ENCODE results near the gene BTBD2.

The BTBD2 gene

DNA sequence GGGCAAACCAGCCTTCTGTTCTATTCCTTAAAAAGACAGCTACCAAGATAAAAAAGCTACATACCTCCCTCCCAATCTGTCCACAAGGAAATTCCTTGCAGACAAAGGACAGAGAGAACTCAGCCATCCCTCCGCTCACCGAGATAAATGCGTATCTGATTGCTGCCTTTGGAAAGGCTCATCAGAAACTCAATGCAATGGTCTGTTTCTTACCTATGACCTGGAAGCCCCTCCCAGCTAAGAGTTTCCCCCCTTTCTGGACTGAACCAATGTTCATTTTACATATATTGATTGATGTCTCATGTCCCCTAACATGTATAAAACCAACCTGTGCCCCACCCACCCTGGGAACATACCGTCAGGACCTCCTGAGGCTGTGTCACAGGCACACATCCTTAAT is 11.6 kb downstream of the BTBD2 start:
- no peak for ATAC-seq

DNA sequence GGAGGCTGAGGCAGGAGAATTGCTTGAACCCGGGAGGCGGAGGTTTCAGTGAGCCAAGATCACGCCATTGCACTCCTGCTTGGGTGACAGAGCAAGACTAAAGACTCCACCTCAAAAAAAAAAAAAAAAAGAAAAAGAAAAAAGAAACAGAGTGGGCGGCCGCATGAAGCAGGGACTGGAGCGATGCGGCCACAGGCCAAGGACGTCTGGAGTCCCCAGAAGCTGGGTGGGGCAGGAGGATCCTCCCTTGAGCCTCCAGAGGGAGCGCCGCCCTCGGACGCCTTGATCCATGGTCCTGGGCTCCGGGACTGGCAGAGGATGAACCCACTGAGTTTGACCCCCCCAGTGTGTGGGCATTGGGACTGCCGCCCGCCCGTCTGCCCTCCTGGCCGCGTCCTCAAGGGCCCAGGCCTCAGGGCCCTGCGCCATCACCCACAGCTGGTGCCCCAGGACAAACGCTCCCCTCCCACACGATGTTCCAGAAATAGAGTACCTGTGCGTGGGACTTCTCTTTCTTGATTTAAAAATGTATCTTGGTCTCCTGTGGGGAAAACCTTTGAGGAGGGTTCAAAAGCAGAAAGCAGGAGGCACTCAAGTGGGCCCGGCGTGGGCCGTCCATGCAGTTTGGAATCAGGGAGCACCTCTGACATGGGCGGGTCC is 15.5 kb downstream of the BTBD2 start:
- no peak for ATAC-seq
- TF ChIP-seq OSR1 (CRISPR knock-in tag; IDR thresholded peaks at IDR 0.05) (no peak), CSDC2 (CRISPR knock-in tag; IDR thresholded peaks at IDR 0.05) (no peak), ZNF8 (CRISPR knock-in tag; IDR thresholded peaks at IDR 0.05) (no peak), BACH2 (CRISPR knock-in tag; IDR thresholded peaks at IDR 0.05; ENCODE audit: borderline replicate concordance) (no peak), ARNTL (CRISPR knock-in tag; IDR thresholded peaks at IDR 0.05; ENCODE audit: borderline replicate concordance, low read depth) (no peak), ZC3H10 (CRISPR knock-in tag; IDR thresholded peaks at IDR 0.05) (no peak), TCF4 (CRISPR knock-in tag; IDR thresholded peaks at IDR 0.05; ENCODE audit: borderline replicate concordance) (no peak), ZNF565 (CRISPR knock-in tag; conservative IDR thresholded peaks at IDR 0.05; ENCODE audit: low read depth) (no peak), PPARA (CRISPR knock-in tag; IDR thresholded peaks at IDR 0.05; ENCODE audit: borderline replicate concordance) (no peak), GLIS3 (CRISPR knock-in tag; IDR thresholded peaks at IDR 0.05) (no peak), ZNF70 (CRISPR knock-in tag; IDR thresholded peaks at IDR 0.05) (no peak), ZFP3 (CRISPR knock-in tag; IDR thresholded peaks at IDR 0.05) (no peak), ESRRG (CRISPR knock-in tag; IDR thresholded peaks at IDR 0.05) (no peak), ZFP30 (CRISPR knock-in tag; IDR thresholded peaks at IDR 0.05) (no peak)
- TF ChIP-seq, protein P1, sequence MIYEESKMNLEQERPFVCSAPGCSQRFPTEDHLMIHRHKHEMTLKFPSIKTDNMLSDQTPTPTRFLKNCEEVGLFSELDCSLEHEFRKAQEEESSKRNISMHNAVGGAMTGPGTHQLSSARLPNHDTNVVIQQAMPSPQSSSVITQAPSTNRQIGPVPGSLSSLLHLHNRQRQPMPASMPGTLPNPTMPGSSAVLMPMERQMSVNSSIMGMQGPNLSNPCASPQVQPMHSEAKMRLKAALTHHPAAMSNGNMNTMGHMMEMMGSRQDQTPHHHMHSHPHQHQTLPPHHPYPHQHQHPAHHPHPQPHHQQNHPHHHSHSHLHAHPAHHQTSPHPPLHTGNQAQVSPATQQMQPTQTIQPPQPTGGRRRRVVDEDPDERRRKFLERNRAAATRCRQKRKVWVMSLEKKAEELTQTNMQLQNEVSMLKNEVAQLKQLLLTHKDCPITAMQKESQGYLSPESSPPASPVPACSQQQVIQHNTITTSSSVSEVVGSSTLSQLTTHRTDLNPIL (CRISPR knock-in tag; IDR thresholded peaks at IDR 0.05; ENCODE audit: low read depth), result no peak
- TF ChIP-seq, protein P2, sequence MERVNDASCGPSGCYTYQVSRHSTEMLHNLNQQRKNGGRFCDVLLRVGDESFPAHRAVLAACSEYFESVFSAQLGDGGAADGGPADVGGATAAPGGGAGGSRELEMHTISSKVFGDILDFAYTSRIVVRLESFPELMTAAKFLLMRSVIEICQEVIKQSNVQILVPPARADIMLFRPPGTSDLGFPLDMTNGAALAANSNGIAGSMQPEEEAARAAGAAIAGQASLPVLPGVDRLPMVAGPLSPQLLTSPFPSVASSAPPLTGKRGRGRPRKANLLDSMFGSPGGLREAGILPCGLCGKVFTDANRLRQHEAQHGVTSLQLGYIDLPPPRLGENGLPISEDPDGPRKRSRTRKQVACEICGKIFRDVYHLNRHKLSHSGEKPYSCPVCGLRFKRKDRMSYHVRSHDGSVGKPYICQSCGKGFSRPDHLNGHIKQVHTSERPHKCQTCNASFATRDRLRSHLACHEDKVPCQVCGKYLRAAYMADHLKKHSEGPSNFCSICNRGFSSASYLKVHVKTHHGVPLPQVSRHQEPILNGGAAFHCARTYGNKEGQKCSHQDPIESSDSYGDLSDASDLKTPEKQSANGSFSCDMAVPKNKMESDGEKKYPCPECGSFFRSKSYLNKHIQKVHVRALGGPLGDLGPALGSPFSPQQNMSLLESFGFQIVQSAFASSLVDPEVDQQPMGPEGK (CRISPR knock-in tag; IDR thresholded peaks at IDR 0.05; ENCODE audit: borderline replicate concordance), result no peak
- TF ChIP-seq, protein P3, sequence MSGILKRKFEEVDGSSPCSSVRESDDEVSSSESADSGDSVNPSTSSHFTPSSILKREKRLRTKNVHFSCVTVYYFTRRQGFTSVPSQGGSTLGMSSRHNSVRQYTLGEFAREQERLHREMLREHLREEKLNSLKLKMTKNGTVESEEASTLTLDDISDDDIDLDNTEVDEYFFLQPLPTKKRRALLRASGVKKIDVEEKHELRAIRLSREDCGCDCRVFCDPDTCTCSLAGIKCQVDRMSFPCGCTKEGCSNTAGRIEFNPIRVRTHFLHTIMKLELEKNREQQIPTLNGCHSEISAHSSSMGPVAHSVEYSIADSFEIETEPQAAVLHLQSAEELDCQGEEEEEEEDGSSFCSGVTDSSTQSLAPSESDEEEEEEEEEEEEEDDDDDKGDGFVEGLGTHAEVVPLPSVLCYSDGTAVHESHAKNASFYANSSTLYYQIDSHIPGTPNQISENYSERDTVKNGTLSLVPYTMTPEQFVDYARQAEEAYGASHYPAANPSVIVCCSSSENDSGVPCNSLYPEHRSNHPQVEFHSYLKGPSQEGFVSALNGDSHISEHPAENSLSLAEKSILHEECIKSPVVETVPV (CRISPR knock-in tag; IDR thresholded peaks at IDR 0.05), result no peak
- TF ChIP-seq, protein P4, sequence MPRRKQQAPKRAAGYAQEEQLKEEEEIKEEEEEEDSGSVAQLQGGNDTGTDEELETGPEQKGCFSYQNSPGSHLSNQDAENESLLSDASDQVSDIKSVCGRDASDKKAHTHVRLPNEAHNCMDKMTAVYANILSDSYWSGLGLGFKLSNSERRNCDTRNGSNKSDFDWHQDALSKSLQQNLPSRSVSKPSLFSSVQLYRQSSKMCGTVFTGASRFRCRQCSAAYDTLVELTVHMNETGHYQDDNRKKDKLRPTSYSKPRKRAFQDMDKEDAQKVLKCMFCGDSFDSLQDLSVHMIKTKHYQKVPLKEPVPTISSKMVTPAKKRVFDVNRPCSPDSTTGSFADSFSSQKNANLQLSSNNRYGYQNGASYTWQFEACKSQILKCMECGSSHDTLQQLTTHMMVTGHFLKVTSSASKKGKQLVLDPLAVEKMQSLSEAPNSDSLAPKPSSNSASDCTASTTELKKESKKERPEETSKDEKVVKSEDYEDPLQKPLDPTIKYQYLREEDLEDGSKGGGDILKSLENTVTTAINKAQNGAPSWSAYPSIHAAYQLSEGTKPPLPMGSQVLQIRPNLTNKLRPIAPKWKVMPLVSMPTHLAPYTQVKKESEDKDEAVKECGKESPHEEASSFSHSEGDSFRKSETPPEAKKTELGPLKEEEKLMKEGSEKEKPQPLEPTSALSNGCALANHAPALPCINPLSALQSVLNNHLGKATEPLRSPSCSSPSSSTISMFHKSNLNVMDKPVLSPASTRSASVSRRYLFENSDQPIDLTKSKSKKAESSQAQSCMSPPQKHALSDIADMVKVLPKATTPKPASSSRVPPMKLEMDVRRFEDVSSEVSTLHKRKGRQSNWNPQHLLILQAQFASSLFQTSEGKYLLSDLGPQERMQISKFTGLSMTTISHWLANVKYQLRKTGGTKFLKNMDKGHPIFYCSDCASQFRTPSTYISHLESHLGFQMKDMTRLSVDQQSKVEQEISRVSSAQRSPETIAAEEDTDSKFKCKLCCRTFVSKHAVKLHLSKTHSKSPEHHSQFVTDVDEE (CRISPR knock-in tag; IDR thresholded peaks at IDR 0.05), result no peak

More for the DNA sequence above, 11.6 kb downstream of the BTBD2 start:
- TF ChIP-seq RARB (CRISPR knock-in tag; IDR thresholded peaks at IDR 0.05) (no peak), OSR1 (CRISPR knock-in tag; IDR thresholded peaks at IDR 0.05) (no peak), PPARA (CRISPR knock-in tag; IDR thresholded peaks at IDR 0.05; ENCODE audit: borderline replicate concordance) (no peak), ZNF565 (CRISPR knock-in tag; conservative IDR thresholded peaks at IDR 0.05; ENCODE audit: low read depth) (no peak)
- TF ChIP-seq, protein P5, sequence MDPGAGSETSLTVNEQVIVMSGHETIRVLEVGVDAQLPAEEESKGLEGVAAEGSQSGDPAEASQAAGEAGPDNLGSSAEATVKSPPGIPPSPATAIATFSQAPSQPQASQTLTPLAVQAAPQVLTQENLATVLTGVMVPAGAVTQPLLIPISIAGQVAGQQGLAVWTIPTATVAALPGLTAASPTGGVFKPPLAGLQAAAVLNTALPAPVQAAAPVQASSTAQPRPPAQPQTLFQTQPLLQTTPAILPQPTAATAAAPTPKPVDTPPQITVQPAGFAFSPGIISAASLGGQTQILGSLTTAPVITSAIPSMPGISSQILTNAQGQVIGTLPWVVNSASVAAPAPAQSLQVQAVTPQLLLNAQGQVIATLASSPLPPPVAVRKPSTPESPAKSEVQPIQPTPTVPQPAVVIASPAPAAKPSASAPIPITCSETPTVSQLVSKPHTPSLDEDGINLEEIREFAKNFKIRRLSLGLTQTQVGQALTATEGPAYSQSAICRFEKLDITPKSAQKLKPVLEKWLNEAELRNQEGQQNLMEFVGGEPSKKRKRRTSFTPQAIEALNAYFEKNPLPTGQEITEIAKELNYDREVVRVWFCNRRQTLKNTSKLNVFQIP (CRISPR knock-in tag; IDR thresholded peaks at IDR 0.05; ENCODE audit: borderline replicate concordance, low read depth), result no peak
